SKM-1 (cell line): ENCODE measurements around the gene OR11L1.

ENCODE experiments used
- DNase-seq: peaks from one replicate; lab custom pipeline; 2025; ENCODE audit not compliant: unreplicated experiment; lab: John Stamatoyannopoulos, UW

Gene OR11L1

GRCh38 chr1:247841796-247842195, at the start of gene OR11L1:
OR11L1 (minus strand) TSS chr1:247841896; CDS start chr1:247841896, 0 bp downstream.
- no peak for DNase-seq

GRCh38 chr1:247884797-247885413, 43.2 kb upstream of the OR11L1 start:
- no peak for DNase-seq

GRCh38 chr1:247883346-247883745, 41.6 kb upstream of the OR11L1 start:
- DNase-seq: no peak

- no peak for DNase-seq
Measured at GRCh38 chr1:247865416-247865815, 23.7 kb upstream of the OR11L1 start.

- no peak for DNase-seq
Measured at GRCh38 chr1:247864644-247865043, 22.9 kb upstream of the OR11L1 start.

GRCh38 chr1:247862756-247863155, 21.1 kb upstream of the OR11L1 start:
- DNase-seq: no peak

- no peak for DNase-seq
Measured at GRCh38 chr1:247857985-247858619, 16.4 kb upstream of the OR11L1 start.

- DNase-seq: peak; percentile 82
Measured at GRCh38 chr1:247857069-247857984, 15.6 kb upstream of the OR11L1 start, which contains the start of gene TRIM58. TRIM58 (plus strand) TSS chr1:247857187; CDS start chr1:247857247, 60 bp downstream.

GRCh38 chr1:247855911-247856310, 14.2 kb upstream of the OR11L1 start:
- no peak for DNase-seq

- DNase-seq: no peak
Measured at GRCh38 chr1:247854899-247855545, 13.3 kb upstream of the OR11L1 start.

GRCh38 chr1:247849616-247850015, 7.9 kb upstream of the OR11L1 start:
- no peak for DNase-seq

- DNase-seq: no peak
Measured at GRCh38 chr1:247848346-247848745, 6.7 kb upstream of the OR11L1 start.

GRCh38 chr1:247845693-247846017, 4.0 kb upstream of the OR11L1 start:
- no peak for DNase-seq

- no peak for DNase-seq
Measured at GRCh38 chr1:247845011-247845692, 3.5 kb upstream of the OR11L1 start.

GRCh38 chr1:247843411-247843810, 1.7 kb upstream of the OR11L1 start:
- DNase-seq: no peak

- DNase-seq: peak; percentile 44
Measured at GRCh38 chr1:247840818-247841217, 878 bp downstream of the OR11L1 start.

GRCh38 chr1:247833601-247834000, 8.1 kb downstream of the OR11L1 start:
- DNase-seq: no peak

GRCh38 chr1:247829656-247830055, 12.0 kb downstream of the OR11L1 start:
- DNase-seq: no peak

GRCh38 chr1:247825362-247825761, 16.3 kb downstream of the OR11L1 start:
- DNase-seq: no peak

GRCh38 chr1:247824023-247824422, 17.7 kb downstream of the OR11L1 start, which contains the start of gene OR14A16:
OR14A16 (minus strand) TSS chr1:247824119; CDS start chr1:247815729, 8,390 bp downstream.
- no peak for DNase-seq

- DNase-seq: no peak
Measured at GRCh38 chr1:247822060-247822459, 19.6 kb downstream of the OR11L1 start.
